Activated T-cell treated with anti-CD3 and anti-CD28 coated beads for 24 hours (primary cell): Measurements from ENCODE around the gene PDIA2.
A peak's percentile ranks its signal among the peaks of the same experiment; 100 is the strongest.
"Not testable (repeated sequence)": the region's sequence is repeated elsewhere in the genome, so short reads cannot be mapped to it uniquely, and the experiment has no call there.

Experiments used
- DNase-seq: peaks from one replicate; pipeline ENCODE4 v3.0.0-alpha.2; 2020; ENCODE audit warnings: low read depth

PDIA2 gene

GRCh38 chr16:283033-283805 lies at the start of gene PDIA2:
TSS of gene PDIA2 (plus strand) at chr16:283164. CDS start at chr16:283170, 6 bp downstream.
- no peak for DNase-seq

GRCh38 chr16:234468-235305 lies 48.3 kb upstream of the PDIA2 start, which contains the start of gene FAM234A:
TSS of gene FAM234A (plus strand) at chr16:234821. CDS start at chr16:254414, 19,593 bp downstream.
- peak; percentile 92 for DNase-seq

DNA sequence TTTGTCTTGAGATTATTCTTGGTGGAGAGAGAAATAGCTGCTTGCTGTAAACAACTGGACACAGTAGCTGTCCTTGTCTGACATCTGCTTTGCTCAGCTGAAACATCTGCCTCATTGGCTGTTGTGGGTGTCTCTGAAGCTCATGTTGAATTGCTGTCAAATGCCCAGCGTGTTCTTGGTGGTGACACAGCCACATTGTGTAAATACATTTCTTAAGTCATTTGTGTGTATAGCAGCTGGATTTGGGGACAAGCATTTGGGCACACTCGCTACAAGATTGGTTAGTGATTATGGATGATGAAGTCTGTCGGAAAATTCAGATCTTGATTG lies 43.1 kb upstream of the PDIA2 start:
- no peak for DNase-seq

GRCh38 chr16:240559-240958 lies 42.4 kb upstream of the PDIA2 start:
- DNase-seq, result no peak

- DNase-seq, result no peak
Observed at GRCh38 chr16:242281-242680, 40.7 kb upstream of the PDIA2 start.

- no peak for DNase-seq
Observed at GRCh38 chr16:243348-243747, 39.6 kb upstream of the PDIA2 start.

DNA sequence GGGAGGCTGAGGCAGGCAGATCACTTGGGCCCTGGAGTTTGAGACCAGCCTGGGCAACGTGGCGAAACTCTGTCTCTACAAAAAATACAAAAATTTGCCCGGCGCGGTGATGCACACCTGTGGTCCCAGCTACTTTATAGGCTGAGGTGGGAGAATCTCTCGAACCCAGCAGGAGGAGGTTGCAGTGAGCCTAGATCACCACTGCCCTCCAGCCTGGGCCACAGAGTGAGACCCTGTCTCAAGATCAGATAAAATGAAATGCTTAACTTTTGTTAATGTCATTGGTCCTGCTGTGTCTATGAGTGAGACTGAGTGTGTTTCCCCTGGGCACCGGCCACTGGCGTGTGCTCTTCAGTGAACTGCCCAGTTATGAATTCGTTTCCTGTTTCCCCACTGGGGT lies 37.9 kb upstream of the PDIA2 start:
- no peak for DNase-seq

- no peak for DNase-seq
Observed at GRCh38 chr16:247027-247426, 35.9 kb upstream of the PDIA2 start.

DNA sequence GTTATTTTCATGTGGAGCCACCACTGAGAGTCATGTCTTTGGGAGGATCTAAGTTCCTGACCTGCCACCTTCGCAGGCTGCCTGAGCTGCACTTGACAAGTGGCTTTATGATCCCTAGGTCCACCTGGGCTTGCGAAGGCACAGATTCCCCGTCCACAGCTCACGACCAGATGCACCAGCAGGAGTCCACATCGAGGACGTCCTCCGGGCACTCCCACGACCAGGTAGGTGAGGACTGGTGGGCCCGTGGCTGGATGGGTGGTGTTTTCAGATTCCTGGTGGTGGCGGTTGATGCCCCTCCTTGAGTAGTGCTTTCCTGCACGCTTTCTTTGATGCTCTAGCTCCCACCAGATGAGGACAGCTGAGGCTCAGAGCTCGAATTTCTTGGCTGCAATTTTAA lies 33.5 kb upstream of the PDIA2 start:
- DNase-seq, result no peak

DNA sequence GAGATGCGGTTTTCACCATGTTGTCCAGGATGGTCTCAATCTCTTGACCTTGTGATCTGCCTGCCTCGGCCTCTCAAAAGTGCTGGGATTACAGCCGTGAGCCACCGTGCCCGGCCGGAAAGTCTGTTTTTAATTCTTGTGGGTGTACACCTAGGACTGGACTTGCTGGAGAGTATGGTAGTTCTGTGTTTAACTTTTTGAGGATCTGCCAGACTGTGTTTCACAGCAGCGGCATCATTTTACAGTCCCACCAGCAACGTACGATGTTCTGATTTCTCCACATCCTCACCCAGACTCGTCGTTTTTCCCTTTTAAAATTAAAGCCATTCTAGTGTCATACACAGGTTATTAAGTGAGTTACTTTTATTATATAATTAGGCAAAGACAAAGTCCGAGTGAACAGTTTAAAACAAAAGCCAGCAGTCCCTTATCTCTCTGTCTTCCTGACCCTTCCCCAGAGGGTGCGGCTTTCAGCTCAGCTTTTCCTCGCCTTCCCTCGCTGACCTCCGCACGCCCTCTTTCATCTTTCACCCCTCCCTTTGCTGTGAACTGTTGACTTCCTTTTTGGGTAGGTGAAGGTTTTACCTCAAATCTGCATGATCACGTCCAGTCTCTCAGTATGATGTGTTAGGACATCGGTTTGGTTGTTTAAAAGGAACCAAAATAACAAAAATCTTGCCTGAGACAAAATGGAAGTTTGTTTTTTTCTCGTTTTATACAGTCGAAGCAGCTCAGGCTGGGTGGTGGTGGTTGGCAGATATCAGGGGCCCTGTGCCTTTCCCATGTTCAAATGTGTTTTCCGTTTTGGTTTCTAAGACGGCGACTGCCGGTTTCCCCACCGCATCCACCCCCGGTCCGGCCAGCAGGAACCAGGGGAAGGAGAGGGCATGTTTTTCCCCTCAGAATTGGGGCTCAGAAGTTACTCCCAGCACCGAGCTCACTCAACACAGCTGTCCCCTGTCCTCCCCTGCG lies 30.3 kb upstream of the PDIA2 start:
- no peak for DNase-seq

DNA sequence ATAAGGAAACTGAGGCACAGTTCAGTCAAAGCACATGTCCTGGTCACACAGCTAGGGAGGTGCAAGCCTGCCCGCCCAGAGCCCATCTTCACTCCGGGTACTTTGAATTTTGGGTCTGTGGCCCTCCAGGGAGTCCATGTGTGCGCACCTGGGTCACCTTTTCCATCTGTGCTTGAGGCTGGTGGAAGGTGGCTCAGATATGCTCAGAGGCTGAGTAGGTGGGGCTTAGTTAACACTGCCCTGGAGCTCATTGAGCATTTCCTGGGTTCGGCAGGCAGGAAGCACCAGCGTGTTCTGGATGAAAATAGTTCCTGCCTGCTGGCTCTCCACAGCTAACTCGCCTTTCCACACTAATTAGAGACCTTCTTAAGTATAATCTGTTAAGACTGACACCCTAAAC lies 29.1 kb upstream of the PDIA2 start:
- DNase-seq, result no peak

GRCh38 chr16:254461-254860 lies 28.5 kb upstream of the PDIA2 start:
- DNase-seq, result no peak

DNA sequence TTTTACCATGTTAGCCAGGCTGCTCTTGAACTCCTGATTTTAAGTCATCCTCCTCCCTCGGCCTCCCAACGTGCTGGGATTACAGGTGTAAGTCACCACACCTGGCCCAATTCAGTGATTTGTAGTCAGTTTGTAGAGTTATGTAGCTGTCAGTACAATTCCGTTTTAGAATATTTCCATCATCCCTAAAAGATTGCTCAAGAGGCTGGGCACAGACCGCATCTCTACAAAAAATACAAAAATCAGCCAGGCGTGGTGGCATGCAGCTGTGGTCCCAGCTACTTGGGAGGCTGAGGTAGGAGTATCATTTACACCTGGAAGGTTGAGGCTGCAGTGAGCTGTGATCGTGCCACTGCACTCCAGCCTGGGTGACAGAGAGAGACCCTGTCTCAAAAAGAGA lies 27.8 kb upstream of the PDIA2 start:
- no peak for DNase-seq

GRCh38 chr16:258091-258490 lies 24.9 kb upstream of the PDIA2 start:
- not testable (repeated sequence) for DNase-seq

GRCh38 chr16:259226-259625 lies 23.7 kb upstream of the PDIA2 start:
- DNase-seq, result no peak

- DNase-seq, result no peak
Observed at GRCh38 chr16:259814-260253, 23.1 kb upstream of the PDIA2 start.

DNA sequence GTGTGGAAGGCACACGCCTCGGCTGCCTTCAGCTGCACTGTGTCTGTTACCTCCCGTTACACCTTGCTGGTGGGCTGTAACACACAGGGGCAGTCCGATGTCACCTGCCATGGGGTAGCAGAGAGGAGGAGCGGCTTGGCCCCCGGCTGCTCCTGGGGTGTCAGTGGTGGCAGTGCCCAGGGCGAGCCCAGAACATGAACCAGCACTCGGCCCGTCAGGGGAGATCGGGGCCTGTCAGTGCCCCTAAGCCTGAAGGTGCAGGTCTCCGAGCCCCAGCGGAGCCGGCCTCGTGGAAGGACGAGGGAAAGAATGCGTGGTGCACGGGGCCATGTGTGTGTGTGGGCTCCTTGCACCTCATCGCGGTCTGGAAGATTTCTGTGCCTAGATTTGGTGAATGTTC lies 22.6 kb upstream of the PDIA2 start:
- DNase-seq, result no peak

DNA sequence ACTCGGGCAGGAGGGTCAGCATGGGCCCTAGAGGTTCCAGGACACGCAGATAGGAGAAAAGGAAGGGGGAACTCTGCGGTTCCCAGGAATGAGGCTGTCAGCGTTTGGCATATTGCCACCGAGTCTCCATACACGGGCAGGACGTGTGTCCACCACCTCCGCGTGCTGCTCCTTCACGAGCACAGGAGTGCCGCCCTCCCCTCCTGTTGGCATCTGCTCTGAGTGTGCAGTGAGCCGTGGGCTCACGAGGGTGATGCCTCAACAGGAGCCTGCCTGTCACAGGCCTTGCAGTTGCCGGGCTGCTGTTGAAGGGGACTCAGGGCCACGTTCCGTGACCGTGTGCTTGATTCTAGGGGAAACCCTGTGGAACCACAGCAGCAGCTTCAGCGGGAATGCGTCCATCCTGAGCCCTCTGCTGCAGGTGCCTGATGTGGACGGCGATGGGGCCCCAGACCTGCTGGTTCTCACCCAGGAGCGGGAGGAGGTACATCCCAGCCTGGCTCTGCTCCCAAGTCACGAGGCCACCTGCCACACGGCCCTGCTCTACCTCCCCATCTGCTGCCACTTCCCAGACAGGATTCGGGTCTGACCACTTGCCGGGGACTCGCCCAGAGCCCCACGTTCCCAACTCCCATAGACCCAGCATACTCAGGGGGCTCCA lies 21.8 kb upstream of the PDIA2 start:
- no peak for DNase-seq

DNA sequence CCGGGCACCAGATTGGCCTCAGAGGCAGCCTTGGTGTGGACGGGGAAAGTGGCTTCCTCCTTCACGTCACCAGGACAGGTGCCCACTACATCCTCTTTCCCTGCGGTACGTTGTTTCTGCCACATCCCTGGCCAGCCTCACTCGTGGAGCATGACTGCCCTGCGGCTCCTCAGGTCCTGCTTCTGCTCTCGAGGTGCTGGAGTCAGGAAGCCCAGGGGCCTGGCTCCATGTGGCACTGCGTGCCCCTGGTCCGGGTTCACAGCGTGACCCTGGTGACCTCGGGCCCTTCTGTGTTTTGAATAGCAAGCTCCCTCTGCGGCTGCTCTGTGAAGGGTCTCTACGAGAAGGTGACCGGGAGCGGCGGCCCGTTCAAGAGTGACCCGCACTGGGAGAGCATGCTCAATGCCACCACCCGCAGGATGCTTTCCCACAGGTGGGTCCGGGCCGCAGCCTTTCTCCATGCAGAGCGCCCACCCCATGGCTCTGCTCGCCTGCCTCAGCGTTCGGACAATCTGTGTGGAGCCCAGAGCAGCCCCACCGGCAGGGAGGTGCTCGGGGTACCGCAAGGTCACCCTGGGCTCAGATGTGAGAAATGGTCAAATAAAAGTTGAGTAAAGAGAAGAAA lies 20.7 kb upstream of the PDIA2 start:
- no peak for DNase-seq

GRCh38 chr16:263182-263774 lies 19.7 kb upstream of the PDIA2 start:
- DNase-seq, result no peak

DNA sequence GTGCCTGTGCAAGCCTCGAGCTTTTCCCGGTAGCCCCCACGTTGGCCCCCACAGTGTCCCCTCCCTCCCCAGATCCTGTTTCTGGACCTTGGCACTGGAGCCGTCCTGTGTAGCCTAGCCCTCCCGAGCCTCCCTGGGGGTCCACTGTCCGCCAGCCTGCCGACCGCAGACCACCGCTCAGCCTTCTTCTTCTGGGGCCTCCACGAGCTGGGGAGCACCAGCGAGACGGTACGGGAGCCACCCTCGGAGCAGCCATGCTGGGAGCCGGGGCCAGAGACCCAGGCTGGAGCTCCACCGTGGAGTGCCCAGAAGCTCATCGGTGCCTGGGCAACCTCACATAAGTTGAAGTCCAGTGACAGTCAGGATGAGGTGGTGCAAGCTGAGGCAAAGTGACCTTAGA lies 19.0 kb upstream of the PDIA2 start:
- DNase-seq, result no peak
